22Rv1 (cell line): ENCODE data around the gene GTF3C4.

ENCODE experiments used
- H3K27ac ChIP-seq: fragments of 450-650 bp; 2 replicates; pipeline ENCODE4 v1.5.1; 2017
- ZFX ChIP-seq: fragments of 450-650 bp; IDR thresholded peaks from 2 replicates; pipeline ENCODE4 v1.6.1; 2017; ENCODE audit warnings: antibody characterized with exemption, borderline replicate concordance
- TF ChIP-seq, protein P1 (sequence below): fragments of 450-650 bp; IDR thresholded peaks from 2 replicates; pipeline ENCODE4 v1.5.1; 2017; ENCODE audit warnings: mild to moderate bottlenecking

Gene GTF3C4

GRCh38 chr9:132663851-132664250 is 6.4 kb upstream of the GTF3C4 start:
- no peak overlapping the region for H3K27ac ChIP-seq
- TF ChIP-seq ZFX: no peak
- TF ChIP-seq, protein P1, sequence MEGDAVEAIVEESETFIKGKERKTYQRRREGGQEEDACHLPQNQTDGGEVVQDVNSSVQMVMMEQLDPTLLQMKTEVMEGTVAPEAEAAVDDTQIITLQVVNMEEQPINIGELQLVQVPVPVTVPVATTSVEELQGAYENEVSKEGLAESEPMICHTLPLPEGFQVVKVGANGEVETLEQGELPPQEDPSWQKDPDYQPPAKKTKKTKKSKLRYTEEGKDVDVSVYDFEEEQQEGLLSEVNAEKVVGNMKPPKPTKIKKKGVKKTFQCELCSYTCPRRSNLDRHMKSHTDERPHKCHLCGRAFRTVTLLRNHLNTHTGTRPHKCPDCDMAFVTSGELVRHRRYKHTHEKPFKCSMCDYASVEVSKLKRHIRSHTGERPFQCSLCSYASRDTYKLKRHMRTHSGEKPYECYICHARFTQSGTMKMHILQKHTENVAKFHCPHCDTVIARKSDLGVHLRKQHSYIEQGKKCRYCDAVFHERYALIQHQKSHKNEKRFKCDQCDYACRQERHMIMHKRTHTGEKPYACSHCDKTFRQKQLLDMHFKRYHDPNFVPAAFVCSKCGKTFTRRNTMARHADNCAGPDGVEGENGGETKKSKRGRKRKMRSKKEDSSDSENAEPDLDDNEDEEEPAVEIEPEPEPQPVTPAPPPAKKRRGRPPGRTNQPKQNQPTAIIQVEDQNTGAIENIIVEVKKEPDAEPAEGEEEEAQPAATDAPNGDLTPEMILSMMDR: no peak

- H3K27ac ChIP-seq: peak overlapping the region; percentile 98
- no peak for TF ChIP-seq ZFX
Measured at GRCh38 chr9:132669319-132669697, 956 bp upstream of the GTF3C4 start.

DNA sequence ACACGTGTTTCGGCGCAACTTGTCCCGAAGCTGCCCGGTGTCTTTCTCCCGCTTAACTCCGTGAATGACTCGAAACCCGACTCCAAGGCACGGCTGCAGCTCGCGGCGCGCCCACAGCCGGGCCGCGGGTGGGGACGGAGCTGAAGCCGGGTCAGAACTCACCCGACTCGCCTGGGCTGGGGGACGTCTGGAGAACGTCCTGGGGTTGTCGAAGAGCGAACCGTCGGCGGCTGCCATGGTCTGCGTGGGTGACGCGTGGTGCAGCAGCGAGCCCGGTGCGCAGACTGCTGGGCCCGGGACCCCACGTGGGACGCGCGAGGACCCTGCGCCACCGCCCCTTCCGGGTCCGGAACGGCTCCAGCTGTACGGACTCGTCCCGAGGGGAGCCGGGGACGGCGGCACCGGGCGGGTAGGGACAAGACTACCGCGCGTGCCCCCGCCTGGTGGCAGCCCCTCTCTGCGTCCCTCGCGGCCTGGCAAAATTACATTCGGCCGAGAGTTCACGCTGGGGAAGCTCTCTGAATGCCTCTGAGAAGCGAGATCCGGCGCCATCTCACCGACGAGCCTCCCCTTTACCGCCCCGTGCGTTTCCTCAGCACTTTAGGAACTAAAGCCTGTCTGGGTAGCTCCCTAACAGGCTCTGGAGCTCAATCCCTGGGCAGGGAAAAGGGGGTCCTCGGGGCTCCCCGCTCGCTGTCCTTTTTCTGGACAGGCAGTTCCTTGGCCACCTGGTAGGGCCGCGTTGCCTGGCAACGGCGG is 387 bp upstream of the GTF3C4 start, which contains the start of gene DDX31:
TSS of gene DDX31 (minus strand) at position 286 of the 759 bp plus-strand sequence. CDS start at position 237, 49 bp downstream.
- TF ChIP-seq ZFX: no peak
- TF ChIP-seq, protein P1: no peak
- peak within 1 kb of the TSS; percentile 98 for H3K27ac ChIP-seq

DNA sequence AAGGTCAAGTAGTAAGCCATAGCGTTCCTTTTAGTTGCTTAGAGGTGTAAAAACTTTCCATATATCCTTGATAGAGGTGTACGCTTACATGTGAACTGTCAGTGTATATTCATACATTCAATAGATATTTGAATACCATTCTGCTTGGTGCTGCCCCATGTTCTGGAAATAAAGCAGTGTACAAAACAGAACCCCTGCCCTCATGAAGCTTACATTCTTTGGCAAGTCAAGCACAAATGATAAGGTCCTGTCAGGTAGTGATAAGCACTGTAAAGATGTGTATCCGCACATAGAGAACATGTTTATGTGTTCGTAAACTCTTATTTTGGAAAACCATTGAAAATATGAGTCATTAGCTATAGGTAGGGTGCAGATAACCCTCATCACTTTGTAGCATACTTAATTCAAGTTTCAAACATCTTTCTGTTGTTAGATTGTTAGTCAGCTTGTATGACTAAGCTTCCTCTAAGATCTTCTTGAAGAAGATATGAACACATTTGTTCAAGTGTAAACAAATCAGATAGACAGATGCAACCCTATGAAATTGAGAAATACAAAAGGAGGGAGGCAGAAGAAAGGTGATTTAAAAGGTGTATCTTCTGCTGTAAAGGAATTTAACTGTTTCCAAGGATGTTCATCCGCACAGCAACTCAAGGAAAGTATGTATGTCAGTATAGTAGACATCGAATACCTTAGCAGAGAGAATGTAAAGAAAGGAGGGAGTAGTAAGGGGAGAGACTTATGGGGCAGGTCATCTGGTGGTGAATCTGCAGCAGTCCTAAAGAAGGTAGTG is 1.6 kb downstream of the GTF3C4 start:
- TF ChIP-seq, protein P1: no peak
- TF ChIP-seq ZFX: no peak
- peak overlapping the region; percentile 98; the same call in 1 of the 2 replicates for H3K27ac ChIP-seq

DNA sequence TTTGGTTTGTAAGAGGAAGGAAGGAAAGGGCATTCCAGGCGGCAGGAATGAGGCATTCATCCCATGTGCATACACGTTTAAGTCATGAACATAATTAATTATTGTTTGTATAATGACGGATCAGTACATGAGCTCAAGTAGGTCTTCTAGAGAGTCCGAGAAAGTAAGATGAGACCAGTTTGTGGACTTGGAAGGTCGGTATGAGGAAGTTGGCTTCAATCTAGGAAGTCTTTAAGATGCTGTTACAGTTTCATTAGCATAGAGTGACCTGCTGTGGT is 2.1 kb downstream of the GTF3C4 start:
- H3K27ac ChIP-seq: no peak overlapping the region
- TF ChIP-seq, protein P1: no peak
- no peak for TF ChIP-seq ZFX

DNA sequence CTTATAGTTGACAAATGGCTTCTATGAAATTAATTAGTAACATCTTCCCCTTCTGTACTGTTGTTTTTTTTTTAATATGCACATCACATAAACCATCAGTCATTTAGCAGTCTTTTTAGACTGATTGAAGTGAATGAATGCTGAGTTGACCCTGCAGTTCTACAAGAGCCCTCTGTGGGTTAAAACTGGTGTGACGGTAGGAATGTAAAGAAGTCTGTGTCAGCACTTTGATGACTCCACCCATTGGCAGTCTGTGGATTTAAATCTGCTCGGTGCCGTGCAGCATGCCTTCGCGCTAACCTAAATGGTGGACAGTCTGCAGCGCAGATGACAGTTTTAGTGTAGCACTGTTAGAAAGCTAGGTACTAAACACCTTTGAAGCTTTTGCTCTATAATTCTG is 3.1 kb downstream of the GTF3C4 start:
- H3K27ac ChIP-seq: no peak overlapping the region
- no peak for TF ChIP-seq ZFX
- TF ChIP-seq, protein P1: no peak

- TF ChIP-seq, protein P1: no peak
- no peak for TF ChIP-seq ZFX
- H3K27ac ChIP-seq: no peak overlapping the region
Measured at GRCh38 chr9:132674485-132674884, 4.2 kb downstream of the GTF3C4 start.
